ENCODE results near the gene ABTB2. TPM values are rescaled to one million over a fixed set of nuclear protein-coding genes. Genes with fewer than 3 reads are reported as not detected.

The ABTB2 gene
- total RNA-seq, 1 experiment from 2014 or later = 5.5 TPM

DNA sequence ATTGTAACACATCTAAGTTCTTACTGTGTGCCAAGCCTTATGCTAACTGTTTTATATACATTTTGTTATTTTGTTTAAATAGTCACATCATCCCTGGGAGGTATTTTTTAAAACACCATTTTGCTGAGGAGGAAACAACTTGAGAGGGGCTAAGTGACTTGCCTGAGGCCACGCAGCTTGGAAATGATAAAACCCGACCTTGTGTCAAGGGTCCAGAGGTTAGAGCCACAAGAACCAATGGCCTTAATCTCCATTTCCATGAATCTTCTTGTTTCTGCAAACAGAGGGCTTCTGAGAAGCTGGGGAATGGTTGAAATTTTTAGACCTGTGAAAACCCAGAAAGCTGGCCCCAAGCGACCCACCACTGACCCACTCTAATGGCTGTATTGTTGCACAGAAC is 16.7 kb downstream of the ABTB2 start:
- Histone ChIP-seq H2BK12ac (ENCODE audit: insufficient read length, low read depth, low read length) (no peak overlapping the region), H4K91ac (ENCODE audit: insufficient read length, low read depth, low read length) (no peak overlapping the region), H2AK5ac (ENCODE audit: insufficient read length, low read length) (no peak overlapping the region), H3K9me3 (ENCODE audit: control insufficient read depth, low read depth, low read length) (no peaks in the 10 kb centered on the region), H3K23ac (ENCODE audit: insufficient read length, low read depth, low read length) (no peak overlapping the region), H2BK20ac (ENCODE audit: low read depth, low read length, poor library complexity, severe bottlenecking) (no peak overlapping the region), H4K5ac (ENCODE audit: insufficient read length, low read depth, low read length) (no peak overlapping the region), H3K4me2 (ENCODE audit: insufficient read depth, insufficient read length, low read length) (no peak overlapping the region), H2BK120ac (ENCODE audit: low read depth, low read length, poor library complexity, severe bottlenecking) (no peak overlapping the region), H3K27me3 (ENCODE audit: insufficient read depth, low read length) (no peaks in the 10 kb centered on the region), H3T11ph (ENCODE audit: low read length) (no peak overlapping the region), H3K27ac (ENCODE audit: insufficient read length, low read depth, low read length) (no peak overlapping the region), H3K23me2 (ENCODE audit: insufficient read length, low read depth, low read length, poor library complexity, severe bottlenecking) (no peaks in the 10 kb centered on the region), H3K4me1 (ENCODE audit: insufficient read depth, low read length) (peaks cover 5% of the 10 kb centered on the region; the same call in 1 of the 2 replicates), H2BK5ac (ENCODE audit: insufficient read length, low read length) (no peak overlapping the region), H3K79me2 (ENCODE audit: insufficient read depth, low read length) (peaks cover 2% of the 10 kb centered on the region; the same call in 1 of the 2 replicates), H4K20me1 (ENCODE audit: control insufficient read depth, insufficient read depth, insufficient read length) (no peaks in the 10 kb centered on the region), H2AFZ (ENCODE audit: low read length) (no peak overlapping the region), H3K9ac (ENCODE audit: extremely low read depth, insufficient read length, low read length) (no peak overlapping the region), H3K4ac (ENCODE audit: low read depth, low read length) (no peak overlapping the region), H4K8ac (replicated peaks; ENCODE audit: insufficient read length, low read depth, low read length) (no peak overlapping the region), H3K56ac (ENCODE audit: insufficient read length, low read depth, low read length) (no peak overlapping the region), H3K14ac (ENCODE audit: insufficient read depth, low read length) (no peak overlapping the region), H3K18ac (ENCODE audit: insufficient read length, low read depth, low read length) (no peak overlapping the region), H2BK15ac (ENCODE audit: low read depth, low read length) (no peak overlapping the region), H3K79me1 (ENCODE audit: insufficient read depth, low read depth, low read length, poor library complexity, severe bottlenecking) (no peaks in the 10 kb centered on the region)
- no peaks in the 10 kb centered on the region; a peak in 1 of 5 replicates for H3K9me3 Mint-ChIP-seq
- TF ChIP-seq, protein P1, sequence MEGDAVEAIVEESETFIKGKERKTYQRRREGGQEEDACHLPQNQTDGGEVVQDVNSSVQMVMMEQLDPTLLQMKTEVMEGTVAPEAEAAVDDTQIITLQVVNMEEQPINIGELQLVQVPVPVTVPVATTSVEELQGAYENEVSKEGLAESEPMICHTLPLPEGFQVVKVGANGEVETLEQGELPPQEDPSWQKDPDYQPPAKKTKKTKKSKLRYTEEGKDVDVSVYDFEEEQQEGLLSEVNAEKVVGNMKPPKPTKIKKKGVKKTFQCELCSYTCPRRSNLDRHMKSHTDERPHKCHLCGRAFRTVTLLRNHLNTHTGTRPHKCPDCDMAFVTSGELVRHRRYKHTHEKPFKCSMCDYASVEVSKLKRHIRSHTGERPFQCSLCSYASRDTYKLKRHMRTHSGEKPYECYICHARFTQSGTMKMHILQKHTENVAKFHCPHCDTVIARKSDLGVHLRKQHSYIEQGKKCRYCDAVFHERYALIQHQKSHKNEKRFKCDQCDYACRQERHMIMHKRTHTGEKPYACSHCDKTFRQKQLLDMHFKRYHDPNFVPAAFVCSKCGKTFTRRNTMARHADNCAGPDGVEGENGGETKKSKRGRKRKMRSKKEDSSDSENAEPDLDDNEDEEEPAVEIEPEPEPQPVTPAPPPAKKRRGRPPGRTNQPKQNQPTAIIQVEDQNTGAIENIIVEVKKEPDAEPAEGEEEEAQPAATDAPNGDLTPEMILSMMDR (conservative IDR thresholded peaks at IDR 0.05) = no peak
- H3K27ac Mint-ChIP-seq = no peak overlapping the region
- no peak overlapping the region for H3K4me3 Mint-ChIP-seq
- H3K36me3 Mint-ChIP-seq (ENCODE audit: insufficient read depth in 1 of 3, low read depth in 3 of 3) = no peaks in the 10 kb centered on the region; a peak in 1 of 7 replicates
- DNase-seq = no peak
- no CpG with 5 or more reads among the region's 3 CpGs for WGBS (ENCODE audit: extremely low coverage, insufficient read length, low lambda C conversion rate)
- no peaks in the 10 kb centered on the region for H3K27me3 Mint-ChIP-seq (ENCODE audit: low read depth)
- H3K4me1 Mint-ChIP-seq = peaks cover 23 to 31% of the 10 kb centered on the region in 2 experiments
